Glutamatergic neuron (in vitro differentiated cells): ENCODE data around the gene MAN2A2. TPM values are rescaled to one million over a fixed set of nuclear protein-coding genes. Genes with fewer than 3 reads are reported as not detected.

Experiments
- DNase-seq: peaks from one replicate; pipeline ENCODE4 v3.0.0; 2022
- H3K27ac Mint-ChIP-seq: one replicate; pipeline ENCODE4 v1.8.0; 2020; ENCODE audit warnings: mild to moderate bottlenecking, mixed read lengths, inconsistent platforms; ENCODE audit not compliant: unreplicated experiment
- H3K27me3 Mint-ChIP-seq: one replicate; pipeline ENCODE4 v1.8.0; 2020; ENCODE audit warnings: mild to moderate bottlenecking, moderate library complexity, mixed read lengths, inconsistent platforms; ENCODE audit not compliant: unreplicated experiment
- H3K36me3 Mint-ChIP-seq: one replicate; pipeline ENCODE4 v1.8.0; 2020; ENCODE audit warnings: mild to moderate bottlenecking, mixed read lengths, inconsistent platforms; ENCODE audit not compliant: unreplicated experiment
- H3K4me1 Mint-ChIP-seq: one replicate; pipeline ENCODE4 v1.8.0; 2020; ENCODE audit warnings: mild to moderate bottlenecking, low read depth, mixed read lengths, inconsistent platforms; ENCODE audit not compliant: unreplicated experiment
- H3K4me3 Mint-ChIP-seq: one replicate; pipeline ENCODE4 v1.8.0; 2020; ENCODE audit warnings: mild to moderate bottlenecking, mixed read lengths, inconsistent platforms; ENCODE audit not compliant: unreplicated experiment
- H3K9me3 Mint-ChIP-seq: one replicate; pipeline ENCODE4 v1.8.0; 2020; ENCODE audit warnings: mild to moderate bottlenecking, moderate library complexity, mixed read lengths, inconsistent platforms; ENCODE audit not compliant: unreplicated experiment
- CTCF ChIP-seq: fragments of 200-600 bp; sonication (generic); IDR thresholded peaks from one replicate; pipeline ENCODE4 v1.5.0; 2021; ENCODE audit not compliant: partially characterized antibody, unreplicated experiment
- total RNA-seq: library from RNA; stranded (reverse); fragmentation: NEBNext Ultra II Directional; extraction: Animal tissue kit (Norgen Biotek cat#: 25700); gene quantifications from one replicate; pipeline ENCODE4 v1.2.1, GENCODE V29; 2021; ENCODE audit not compliant: unreplicated experiment

Gene MAN2A2
- total RNA-seq, 1 donor from 2014 or later, result 81.8 TPM

GRCh38 chr15:90887037-90887481 is 16.0 kb upstream of the MAN2A2 start:
- Mint-ChIP-seq H3K4me1 (peaks cover 17% of the 10 kb centered on the region), H3K9me3 (peaks cover 1% of the 10 kb centered on the region)

GRCh38 chr15:90889313-90889730 is 13.8 kb upstream of the MAN2A2 start:
- peaks cover 5% of the 10 kb centered on the region for H3K27me3 Mint-ChIP-seq
- no peaks in the 10 kb centered on the region for H3K36me3 Mint-ChIP-seq
- DNase-seq, result no peak
- H3K9me3 Mint-ChIP-seq, result peaks cover 1% of the 10 kb centered on the region
- H3K4me3 Mint-ChIP-seq, result no peak overlapping the region
- H3K4me1 Mint-ChIP-seq, result peaks cover 17% of the 10 kb centered on the region
- no peak overlapping the region for H3K27ac Mint-ChIP-seq
- TF ChIP-seq CTCF, result no peak

More at GRCh38 chr15:90887037-90887481, 16.0 kb upstream of the MAN2A2 start:
- Mint-ChIP-seq H3K27me3 (peaks cover 6% of the 10 kb centered on the region), H3K36me3 (no peaks in the 10 kb centered on the region), H3K27ac (no peak overlapping the region), H3K4me3 (no peak overlapping the region)
- TF ChIP-seq CTCF, result no peak
- DNase-seq, result no peak

- peaks cover 5% of the 10 kb centered on the region for H3K27me3 Mint-ChIP-seq
- no peak for TF ChIP-seq CTCF
- no peak for DNase-seq
- H3K27ac Mint-ChIP-seq, result no peak overlapping the region
- peaks cover 16% of the 10 kb centered on the region for H3K4me1 Mint-ChIP-seq
- H3K4me3 Mint-ChIP-seq, result no peak overlapping the region
- H3K36me3 Mint-ChIP-seq, result no peaks in the 10 kb centered on the region
- peaks cover under 1% of the 10 kb centered on the region for H3K9me3 Mint-ChIP-seq
Measured at GRCh38 chr15:90889736-90890456, 13.2 kb upstream of the MAN2A2 start.

GRCh38 chr15:90890839-90891238 is 12.3 kb upstream of the MAN2A2 start:
- no peaks in the 10 kb centered on the region for H3K36me3 Mint-ChIP-seq
- no peaks in the 10 kb centered on the region for H3K9me3 Mint-ChIP-seq
- H3K27ac Mint-ChIP-seq, result no peak overlapping the region
- no peak for DNase-seq
- no peak overlapping the region for H3K4me3 Mint-ChIP-seq
- peaks cover 15% of the 10 kb centered on the region for H3K4me1 Mint-ChIP-seq
- TF ChIP-seq CTCF, result no peak
- H3K27me3 Mint-ChIP-seq, result peaks cover 5% of the 10 kb centered on the region

GRCh38 chr15:90891346-90891949 is 11.7 kb upstream of the MAN2A2 start:
- TF ChIP-seq CTCF, result no peak
- H3K36me3 Mint-ChIP-seq, result no peaks in the 10 kb centered on the region
- H3K9me3 Mint-ChIP-seq, result no peaks in the 10 kb centered on the region
- no peak overlapping the region for H3K4me3 Mint-ChIP-seq
- H3K27ac Mint-ChIP-seq, result no peak overlapping the region
- H3K4me1 Mint-ChIP-seq, result peaks cover 11% of the 10 kb centered on the region
- peaks cover 5% of the 10 kb centered on the region for H3K27me3 Mint-ChIP-seq
- no peak for DNase-seq
